ENCODE measurements around the gene STK39. TPM values are rescaled to one million over a fixed set of nuclear protein-coding genes. Genes with fewer than 3 reads are reported as not detected.

The STK39 gene
- total and polyA plus RNA-seq, 2 donors (not counting 1 experiment from before 2014, with no cell fraction given) = 2.3 to 14.6 TPM

- intact Hi-C loops (cut with micrococcal nuclease) = no loop called here
- Mint-ChIP-seq H3K27me3 (no peaks in the 10 kb centered on the region), H3K4me3 (no peak overlapping the region), H3K27ac (no peak overlapping the region), H3K9me3 (ENCODE audit: insufficient read depth) (no peaks in the 10 kb centered on the region), H3K4me1 (no peaks in the 10 kb centered on the region)
- no peak for DNase-seq
- H4K20me1 ChIP-seq (ENCODE audit: control insufficient read depth, insufficient read depth, low read length, poor library complexity, severe bottlenecking) = no peaks in the 10 kb centered on the region
- TF ChIP-seq EZH2 (IDR thresholded peaks at IDR 0.05; ENCODE audit: borderline replicate concordance, insufficient read depth, low read depth, low read length, poor library complexity, severe bottlenecking) = no peak
- TF ChIP-seq CTCF (IDR thresholded peaks at IDR 0.05) = no peak
- no peak overlapping the region for H2AFZ ChIP-seq (ENCODE audit: insufficient read depth, low read depth, low read length, poor library complexity, severe bottlenecking)
- H3K4me3 ChIP-seq (ENCODE audit: control extremely low read depth in 1 of 5, extremely low read depth in 1 of 5, insufficient read depth in 1 of 5, low read depth in 2 of 5, low read length in 4 of 5) = no peak overlapping the region
- no peaks in the 10 kb centered on the region for H3K9me3 ChIP-seq (ENCODE audit: control extremely low read depth in 1 of 3, control insufficient read depth in 2 of 3, insufficient read depth in 1 of 3, low read length in 2 of 3)
- H3K27me3 ChIP-seq (replicated peaks in 1 of 4; ENCODE audit: control extremely low read depth in 1 of 4, control insufficient read depth in 3 of 4, insufficient read depth in 4 of 4, low read length in 3 of 4) = no peaks in the 10 kb centered on the region
- no peak overlapping the region for H3K9ac ChIP-seq (ENCODE audit: low read length)
- no peaks in the 10 kb centered on the region for H3K79me2 ChIP-seq (ENCODE audit: control insufficient read depth, insufficient read depth, low read length)
- no peak for ATAC-seq (ENCODE audit: low read depth)
- no peaks in the 10 kb centered on the region for H3K36me3 ChIP-seq (replicated peaks in 1 of 2; ENCODE audit: control extremely low read depth in 1 of 2, control insufficient read depth in 1 of 2, extremely low read depth in 1 of 2, insufficient read depth in 2 of 2, low read length in 1 of 2)
- no peak overlapping the region for H3K27ac ChIP-seq (ENCODE audit: low read length in 2 of 2)
- H3K4me1 ChIP-seq (ENCODE audit: control insufficient read depth in 2 of 2, insufficient read depth in 2 of 2, low read length in 2 of 2) = no peaks in the 10 kb centered on the region
- ChIA-PET CTCF (no interaction called here), POLR2A (no interaction called here)
- no peak overlapping the region for H3K4me2 ChIP-seq (replicated peaks; ENCODE audit: low read depth, low read length, poor library complexity, severe bottlenecking)
- WGBS (ENCODE audit: insufficient coverage) = 87% methylated on average over 2 of the region's 4 CpGs
These were observed 322.8 kb downstream of the STK39 start for GRCh38 chr2:167924556-167924955.

GRCh38 chr2:167916756-167917155, 330.6 kb downstream of the STK39 start:
- H3K4me2 ChIP-seq (replicated peaks; ENCODE audit: low read depth, low read length, poor library complexity, severe bottlenecking) = no peak overlapping the region
- POLR2A ChIA-PET = no interaction called here
- DNase-seq (no peak), ATAC-seq (ENCODE audit: low read depth) (no peak)
- no peak overlapping the region for H3K9ac ChIP-seq (ENCODE audit: low read length)
- H3K79me2 ChIP-seq (ENCODE audit: control insufficient read depth, insufficient read depth, low read length) = no peaks in the 10 kb centered on the region
- Mint-ChIP-seq H3K4me3 (no peak overlapping the region), H3K4me1 (no peaks in the 10 kb centered on the region), H3K27me3 (no peaks in the 10 kb centered on the region), H3K9me3 (ENCODE audit: insufficient read depth) (no peaks in the 10 kb centered on the region), H3K27ac (no peak overlapping the region)
- H3K36me3 ChIP-seq (replicated peaks in 1 of 2; ENCODE audit: control extremely low read depth in 1 of 2, control insufficient read depth in 1 of 2, extremely low read depth in 1 of 2, insufficient read depth in 2 of 2, low read length in 1 of 2) = no peaks in the 10 kb centered on the region
- H3K27ac ChIP-seq (ENCODE audit: low read length in 2 of 2) = no peak overlapping the region
- no peaks in the 10 kb centered on the region for H4K20me1 ChIP-seq (ENCODE audit: control insufficient read depth, insufficient read depth, low read length, poor library complexity, severe bottlenecking)
- no peaks in the 10 kb centered on the region for H3K9me3 ChIP-seq (ENCODE audit: control extremely low read depth in 1 of 3, control insufficient read depth in 2 of 3, insufficient read depth in 1 of 3, low read length in 2 of 3)
- no peaks in the 10 kb centered on the region for H3K4me1 ChIP-seq (ENCODE audit: control insufficient read depth in 2 of 2, insufficient read depth in 2 of 2, low read length in 2 of 2)
- no peak overlapping the region for H3K4me3 ChIP-seq (ENCODE audit: control extremely low read depth in 1 of 5, extremely low read depth in 1 of 5, insufficient read depth in 1 of 5, low read depth in 2 of 5, low read length in 4 of 5)
- WGBS (ENCODE audit: insufficient coverage) = no CpG with 5 or more reads among the region's 1 CpG
- CTCF ChIA-PET = no interaction called here
- no peak overlapping the region for H2AFZ ChIP-seq (ENCODE audit: insufficient read depth, low read depth, low read length, poor library complexity, severe bottlenecking)
- H3K27me3 ChIP-seq (replicated peaks in 1 of 4; ENCODE audit: control extremely low read depth in 1 of 4, control insufficient read depth in 3 of 4, insufficient read depth in 4 of 4, low read length in 3 of 4) = no peaks in the 10 kb centered on the region
- intact Hi-C loops (cut with micrococcal nuclease) = no loop called here
- TF ChIP-seq CTCF (IDR thresholded peaks at IDR 0.05) = no peak
- TF ChIP-seq EZH2 (IDR thresholded peaks at IDR 0.05; ENCODE audit: borderline replicate concordance, insufficient read depth, low read depth, low read length, poor library complexity, severe bottlenecking) = no peak

Measured in B cell (primary cell).